Chondrocyte (in vitro differentiated cells): ENCODE measurements around the gene CCDC171. TPM values are rescaled to one million over a fixed set of nuclear protein-coding genes. Genes with fewer than 3 reads are reported as not detected.

Experiments used
- DNase-seq: peaks from one replicate; pipeline ENCODE4 v3.0.0; 2021; ENCODE audit warnings: mixed read lengths, low spot score
- H3K27ac Mint-ChIP-seq: one replicate; pipeline ENCODE4 v1.8.0; 2021; ENCODE audit warnings: mild to moderate bottlenecking, moderate library complexity, mixed read lengths; ENCODE audit not compliant: unreplicated experiment
- H3K27me3 Mint-ChIP-seq: 2 replicates; pipeline ENCODE4 v1.8.0; 2021; ENCODE audit warnings: low read depth, mixed read lengths
- H3K36me3 Mint-ChIP-seq: 2 replicates; pipeline ENCODE4 v1.8.0; 2021; ENCODE audit warnings: low read depth, mixed read lengths
- H3K4me1 Mint-ChIP-seq: 2 replicates; pipeline ENCODE4 v1.8.0; 2021; ENCODE audit warnings: low read depth, mild to moderate bottlenecking, mixed read lengths
- H3K4me3 Mint-ChIP-seq: one replicate; pipeline ENCODE4 v1.8.0; 2021; ENCODE audit warnings: mild to moderate bottlenecking, moderate library complexity, mixed read lengths; ENCODE audit not compliant: unreplicated experiment
- H3K9me3 Mint-ChIP-seq: 2 replicates; pipeline ENCODE4 v1.8.0; 2021; ENCODE audit warnings: low read depth, mixed read lengths
- CTCF ChIP-seq: fragments of 200-600 bp; sonication (generic); IDR thresholded peaks from 2 replicates; pipeline ENCODE4 v1.5.0; 2021; ENCODE audit warnings: antibody characterized with exemption, mild to moderate bottlenecking, moderate library complexity
- total RNA-seq: library from RNA; stranded (reverse); gene quantifications from 3 replicates; pipeline ENCODE4 v1.2.1, GENCODE V29; 2021

Gene CCDC171
- total RNA-seq, 1 donor from 2014 or later: 3.2 TPM

DNA sequence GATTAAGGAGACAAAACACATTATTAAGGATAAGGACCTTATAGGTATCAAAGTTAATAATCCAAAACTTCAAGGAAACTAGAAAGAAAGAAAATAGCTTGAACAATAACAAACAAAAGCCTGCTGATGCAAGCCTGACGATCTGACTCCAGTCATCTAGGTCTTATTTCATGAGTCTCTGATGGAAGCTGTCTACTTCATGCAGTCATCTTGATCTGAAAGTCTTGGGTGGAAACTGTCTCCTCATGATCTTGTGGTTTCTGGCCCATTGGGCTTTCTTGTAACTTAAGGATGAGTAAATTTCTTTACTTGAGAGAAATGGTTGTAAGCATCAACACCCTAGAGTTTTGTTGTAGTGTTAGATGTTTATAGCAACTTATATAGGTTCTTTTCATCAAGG is 21.5 kb upstream of the CCDC171 start:
- H3K4me3 Mint-ChIP-seq: no peak overlapping the region
- no peaks in the 10 kb centered on the region for H3K36me3 Mint-ChIP-seq
- TF ChIP-seq CTCF: no peak

DNA sequence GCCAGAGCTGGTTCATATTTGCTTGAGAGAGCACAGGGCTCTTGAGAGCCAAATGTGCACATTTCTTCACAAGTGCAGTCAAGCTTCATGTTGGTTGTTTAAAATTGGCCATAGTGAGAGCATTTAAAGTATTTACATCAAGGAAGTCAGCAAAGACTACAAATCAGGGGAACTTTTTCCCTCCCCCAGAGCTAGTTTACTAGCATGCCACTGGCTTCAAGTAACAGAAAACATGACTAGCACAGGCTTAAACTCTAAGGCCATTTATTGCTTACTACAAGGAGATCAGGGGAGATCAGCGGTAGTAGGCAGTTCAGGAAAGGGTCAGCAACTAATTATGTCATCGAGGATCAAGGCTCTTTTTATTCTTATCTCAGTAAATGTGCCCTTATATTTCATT is 11.0 kb upstream of the CCDC171 start:
- no peak overlapping the region for H3K27ac Mint-ChIP-seq

More for the DNA sequence above, 21.5 kb upstream of the CCDC171 start:
- no peaks in the 10 kb centered on the region for H3K9me3 Mint-ChIP-seq
- no peaks in the 10 kb centered on the region for H3K27me3 Mint-ChIP-seq
- H3K27ac Mint-ChIP-seq: no peak overlapping the region
- no peak for DNase-seq
- no peaks in the 10 kb centered on the region for H3K4me1 Mint-ChIP-seq

DNA sequence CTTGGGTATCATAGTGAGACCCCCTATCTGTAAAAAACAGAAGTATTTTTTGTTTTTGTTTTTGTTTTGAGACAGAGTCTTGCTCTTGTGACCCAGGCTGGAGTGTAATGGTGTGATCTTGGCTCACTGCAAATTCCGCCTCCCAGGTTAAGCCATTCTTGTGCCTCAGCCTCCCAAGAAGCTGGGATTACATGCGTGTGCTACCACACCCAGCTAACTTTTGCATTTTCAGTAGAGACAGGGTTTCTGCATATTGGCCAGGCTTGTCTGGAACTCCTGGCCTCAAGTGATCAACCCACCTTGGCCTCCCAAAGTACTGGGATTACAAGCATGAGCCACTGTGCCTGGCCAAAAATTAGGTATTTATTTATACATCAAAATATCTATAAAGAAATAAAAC is 10.2 kb upstream of the CCDC171 start:
- Mint-ChIP-seq H3K4me1 (no peaks in the 10 kb centered on the region), H3K36me3 (no peaks in the 10 kb centered on the region)

More for the DNA sequence above, 11.0 kb upstream of the CCDC171 start:
- Mint-ChIP-seq H3K4me3 (no peak overlapping the region), H3K27me3 (no peaks in the 10 kb centered on the region), H3K36me3 (no peaks in the 10 kb centered on the region), H3K9me3 (peaks cover 5% of the 10 kb centered on the region), H3K4me1 (no peaks in the 10 kb centered on the region)
- no peak for TF ChIP-seq CTCF
- no peak for DNase-seq

GRCh38 chr9:15543047-15543813 is 9.6 kb upstream of the CCDC171 start:
- no peak overlapping the region for H3K4me3 Mint-ChIP-seq
- no peaks in the 10 kb centered on the region for H3K4me1 Mint-ChIP-seq
- peaks cover 5% of the 10 kb centered on the region for H3K9me3 Mint-ChIP-seq
- no peak for DNase-seq
- H3K36me3 Mint-ChIP-seq: no peaks in the 10 kb centered on the region
- H3K27me3 Mint-ChIP-seq: no peaks in the 10 kb centered on the region
- no peak for TF ChIP-seq CTCF
- no peak overlapping the region for H3K27ac Mint-ChIP-seq

More for the DNA sequence above, 10.2 kb upstream of the CCDC171 start:
- Mint-ChIP-seq H3K4me3 (no peak overlapping the region), H3K9me3 (peaks cover 5% of the 10 kb centered on the region), H3K27me3 (no peaks in the 10 kb centered on the region), H3K27ac (no peak overlapping the region)
- no peak for DNase-seq
- no peak for TF ChIP-seq CTCF

GRCh38 chr9:15549611-15550010 is 3.2 kb upstream of the CCDC171 start:
- H3K27ac Mint-ChIP-seq: no peak overlapping the region
- no peak overlapping the region for H3K4me3 Mint-ChIP-seq
- peaks cover 3% of the 10 kb centered on the region for H3K4me1 Mint-ChIP-seq
- H3K9me3 Mint-ChIP-seq: no peaks in the 10 kb centered on the region
- no peaks in the 10 kb centered on the region for H3K27me3 Mint-ChIP-seq
- DNase-seq: no peak
- TF ChIP-seq CTCF: no peak
- H3K36me3 Mint-ChIP-seq: no peaks in the 10 kb centered on the region
